Fibroblast of the aortic adventitia (primary cell): ENCODE results near the gene PAXIP1. TPM values are rescaled to one million over a fixed set of nuclear protein-coding genes. Genes with fewer than 3 reads are reported as not detected.

Experiments used
- DNase-seq: peaks from one replicate; pipeline ENCODE4 v3.0.0-alpha.2; 2010; ENCODE audit warnings: low read depth
- H3K4me3 ChIP-seq: 2 replicates; pipeline ENCODE4 v1.5.1; 2011; ENCODE audit warnings: low read depth, mild to moderate bottlenecking, control low read depth, low read length, moderate library complexity
- total RNA-seq: library from RNA; depleted of rRNA; stranded (reverse); fragments of >200 nt; gene quantifications from 2 replicates; pipeline ENCODE4 v1.2.3, GENCODE V29; 2012; ENCODE audit warnings: low replicate concordance
- TF ChIP-seq, protein P1 (sequence below): IDR thresholded peaks from 2 replicates; pipeline ENCODE4 v1.5.1; 2011; ENCODE audit warnings: mild to moderate bottlenecking, low read length, control low read depth, inconsistent platforms; ENCODE audit not compliant: insufficient read depth

Gene PAXIP1
- total RNA-seq, 1 donor, result 12.2 TPM

GRCh38 chr7:154996756-154997155 is 6.2 kb downstream of the PAXIP1 start:
- DNase-seq, result no peak
- no peak overlapping the region for H3K4me3 ChIP-seq
- TF ChIP-seq, protein P1, sequence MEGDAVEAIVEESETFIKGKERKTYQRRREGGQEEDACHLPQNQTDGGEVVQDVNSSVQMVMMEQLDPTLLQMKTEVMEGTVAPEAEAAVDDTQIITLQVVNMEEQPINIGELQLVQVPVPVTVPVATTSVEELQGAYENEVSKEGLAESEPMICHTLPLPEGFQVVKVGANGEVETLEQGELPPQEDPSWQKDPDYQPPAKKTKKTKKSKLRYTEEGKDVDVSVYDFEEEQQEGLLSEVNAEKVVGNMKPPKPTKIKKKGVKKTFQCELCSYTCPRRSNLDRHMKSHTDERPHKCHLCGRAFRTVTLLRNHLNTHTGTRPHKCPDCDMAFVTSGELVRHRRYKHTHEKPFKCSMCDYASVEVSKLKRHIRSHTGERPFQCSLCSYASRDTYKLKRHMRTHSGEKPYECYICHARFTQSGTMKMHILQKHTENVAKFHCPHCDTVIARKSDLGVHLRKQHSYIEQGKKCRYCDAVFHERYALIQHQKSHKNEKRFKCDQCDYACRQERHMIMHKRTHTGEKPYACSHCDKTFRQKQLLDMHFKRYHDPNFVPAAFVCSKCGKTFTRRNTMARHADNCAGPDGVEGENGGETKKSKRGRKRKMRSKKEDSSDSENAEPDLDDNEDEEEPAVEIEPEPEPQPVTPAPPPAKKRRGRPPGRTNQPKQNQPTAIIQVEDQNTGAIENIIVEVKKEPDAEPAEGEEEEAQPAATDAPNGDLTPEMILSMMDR, result no peak

DNA sequence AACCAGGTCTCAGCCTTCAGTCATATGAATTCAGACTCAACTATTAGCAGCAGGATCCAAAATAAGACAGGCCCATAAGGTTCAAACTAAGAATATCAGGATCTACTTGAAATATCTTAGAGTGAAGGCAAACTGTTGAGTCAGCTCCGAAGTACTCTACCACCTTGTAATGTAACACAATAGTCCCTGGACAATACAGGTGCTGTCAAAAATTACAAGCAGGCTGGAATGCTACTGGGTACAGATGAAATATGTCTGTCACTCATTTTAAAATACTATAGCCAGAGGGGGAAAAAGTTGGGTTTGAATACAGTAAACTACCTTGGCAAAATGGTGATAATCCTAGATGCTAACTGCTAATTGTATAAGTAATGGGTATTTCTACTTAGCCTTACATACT is 6.8 kb downstream of the PAXIP1 start:
- TF ChIP-seq, protein P1, result no peak
- no peak overlapping the region for H3K4me3 ChIP-seq
- no peak for DNase-seq

- no peak overlapping the region for H3K4me3 ChIP-seq
- DNase-seq, result no peak
- TF ChIP-seq, protein P1, result no peak
These were observed 7.9 kb downstream of the PAXIP1 start for GRCh38 chr7:154994996-154995395.

GRCh38 chr7:154990964-154991540 is 11.9 kb downstream of the PAXIP1 start:
- TF ChIP-seq, protein P1, result no peak
- H3K4me3 ChIP-seq, result no peak overlapping the region
- DNase-seq, result no peak

- TF ChIP-seq, protein P1, result no peak
- H3K4me3 ChIP-seq, result no peak overlapping the region
- DNase-seq, result no peak
These were observed 15.4 kb downstream of the PAXIP1 start for GRCh38 chr7:154987571-154987970.

DNA sequence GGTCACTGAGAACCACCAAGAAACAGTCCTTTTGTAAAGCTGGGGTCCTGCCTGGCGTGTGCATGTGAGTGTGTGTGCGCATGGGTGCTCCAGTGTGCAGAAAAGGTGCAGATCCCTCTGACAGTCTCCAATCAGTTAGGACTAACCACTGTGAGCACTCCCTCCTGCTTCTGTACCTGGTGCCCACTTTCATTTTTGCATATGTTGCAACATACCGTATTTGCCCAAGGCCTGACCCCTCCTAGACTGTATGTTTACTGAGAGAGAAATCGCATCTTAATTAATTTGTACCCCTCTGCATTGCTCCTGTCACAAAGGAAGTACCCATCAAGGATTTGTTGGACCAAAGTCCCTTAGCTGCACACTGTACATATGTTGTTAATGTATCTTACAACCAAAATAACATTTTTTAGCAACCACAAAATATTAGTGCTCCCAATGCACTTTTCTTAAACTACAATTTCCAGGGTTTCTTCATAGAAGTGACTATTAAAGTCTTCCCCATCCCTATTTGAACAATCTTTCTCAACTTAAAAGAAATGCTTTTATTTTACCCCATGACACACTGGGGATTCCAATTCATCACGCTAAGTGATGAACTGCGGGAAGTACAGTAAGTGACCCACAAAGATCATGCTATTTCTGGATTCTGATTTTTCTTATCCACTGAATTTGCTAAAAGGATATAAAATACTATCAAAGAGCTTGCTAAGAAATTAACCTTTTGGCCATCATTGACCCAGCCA is 16.6 kb downstream of the PAXIP1 start:
- no peak overlapping the region for H3K4me3 ChIP-seq
- DNase-seq, result no peak
- TF ChIP-seq, protein P1, result no peak
